CD4-positive, alpha-beta T cell (primary cell): Measurements from ENCODE around the gene MAPK14. TPM values are rescaled to one million over a fixed set of nuclear protein-coding genes. Genes with fewer than 3 reads are reported as not detected.

ENCODE experiments used
- ATAC-seq: fragments of 200-7000 bp; cut with Tn5 transposase; one replicate; pipeline ENCODE4 v1.10.0; 2022; ENCODE audit warnings: mild to moderate bottlenecking; ENCODE audit not compliant: poor library complexity
- CTCF ChIA-PET: fragments of 350-600 bp; sonication (Branson Sonifier 250); formaldehyde crosslinking; loops from one replicate; lab custom pipeline; 2021; ENCODE audit warnings: antibody characterized with exemption, inconsistent platforms; lab: Charles Lee
- POLR2A ChIA-PET: fragments of 350-600 bp; sonication (Branson Sonifier 250); formaldehyde crosslinking; loops from one replicate; lab custom pipeline; 2021; ENCODE audit warnings: antibody characterized with exemption, inconsistent platforms; lab: Charles Lee
- DNase-seq, 14 experiments: peaks; one replicate each; pipeline ENCODE4 v3.0.0-alpha.2; 2013 to 2020; ENCODE audit warnings: mixed read lengths in 2 of 14
- H3K27ac ChIP-seq, 2 donors: one replicate each; pipeline versions ENCODE4 v1.5.1 to v1.7.0; 2013; ENCODE audit warnings: low read length in 2 of 2, low read depth in 1 of 2, mild to moderate bottlenecking in 1 of 2
- H3K27me3 ChIP-seq, 2 experiments: 1 replicate in 1 of 2; 2 replicates in 1 of 2; pipeline versions ENCODE4 v1.6.1 to v1.7.0; 2013; ENCODE audit warnings: low read length in 2 of 2, control low read depth in 1 of 2, mild to moderate bottlenecking in 1 of 2, moderate library complexity in 1 of 2; ENCODE audit not compliant: insufficient read depth in 2 of 2, control insufficient read depth in 1 of 2
- H3K36me3 ChIP-seq: one replicate; pipeline ENCODE4 v1.6.1; 2013; ENCODE audit warnings: low read length, control low read depth; ENCODE audit not compliant: insufficient read depth
- H3K4me1 ChIP-seq: one replicate; pipeline ENCODE4 v1.6.1; 2013; ENCODE audit warnings: low read length, control low read depth; ENCODE audit not compliant: insufficient read depth
- H3K4me3 ChIP-seq: one replicate; pipeline ENCODE4 v1.5.1; 2013; ENCODE audit warnings: mild to moderate bottlenecking, low read length, moderate library complexity
- H3K9me3 ChIP-seq, 2 experiments: 1 replicate in 1 of 2; 2 replicates in 1 of 2; pipeline versions ENCODE4 v1.6.1 to v1.7.0; 2013; ENCODE audit warnings: low read length in 2 of 2, mild to moderate bottlenecking in 2 of 2, control low read depth in 1 of 2, moderate library complexity in 1 of 2; ENCODE audit not compliant: control insufficient read depth in 1 of 2, insufficient read depth in 1 of 2
- H3K27ac Mint-ChIP-seq: one replicate; pipeline ENCODE4 v1.8.0; 2020; ENCODE audit warnings: mixed read lengths
- H3K27me3 Mint-ChIP-seq: one replicate; pipeline ENCODE4 v1.8.0; 2021; ENCODE audit warnings: mixed read lengths
- H3K36me3 Mint-ChIP-seq: one replicate; pipeline ENCODE4 v1.8.0; 2021; ENCODE audit warnings: low read depth, mixed read lengths
- H3K4me1 Mint-ChIP-seq: one replicate; pipeline ENCODE4 v1.8.0; 2021; ENCODE audit warnings: low read depth, mixed read lengths
- H3K4me3 Mint-ChIP-seq: one replicate; pipeline ENCODE4 v1.8.0; 2020; ENCODE audit warnings: mild to moderate bottlenecking, mixed read lengths
- H3K9me3 Mint-ChIP-seq: one replicate; pipeline ENCODE4 v1.8.0; 2020; ENCODE audit warnings: mixed read lengths
- CTCF ChIP-seq: fragments of 200-600 bp; IDR thresholded peaks from one replicate; pipeline ENCODE4 v1.8.0; 2022; ENCODE audit warnings: antibody characterized with exemption, mild to moderate bottlenecking
- intact Hi-C, 2 experiments: fragments of 100-400 bp; cut with DNase I in 1 of 2; cut with micrococcal nuclease in 1 of 2; formaldehyde crosslinking; loops; one replicate each; pipeline versions ENCODE4 v1.15.1 to v1.9.0; 2023 to 2025; cut with DNase I, micrococcal nuclease
- total RNA-seq, 174 experiments: library from RNA in 2 of 174; stranded (reverse) in 2 of 174; gene quantifications; one replicate each; pipeline ENCODE4 v1.2.3 and lab custom pipeline; 2021 to 2026

MAPK14 gene
- total RNA-seq, 2 experiments from 2014 or later = 42.6 to 42.8 TPM

- Mint-ChIP-seq H3K9me3 (no peaks in the 10 kb centered on the region), H3K4me1 (peaks cover 20% of the 10 kb centered on the region), H3K4me3 (no peak overlapping the region), H3K27ac (peak overlapping the region; percentile 40), H3K27me3 (no peaks in the 10 kb centered on the region), H3K36me3 (peaks cover 77% of the 10 kb centered on the region)
- intact Hi-C loops = loop anchor here (1.0 to 2.0 kb wide), 2 partner anchors 19 to 285 kb away; no protein-coding TSS in a partner anchor
- DNase-seq (peak in 7 of 14 experiments; percentile 5 to 48 (median 24)), ATAC-seq (peak; percentile 65)
- no peak overlapping the region for H3K4me3 ChIP-seq
- CTCF ChIA-PET = no interaction called here
- POLR2A ChIA-PET = no interaction called here
- no peaks in the 10 kb centered on the region for H3K4me1 ChIP-seq
- H3K9me3 ChIP-seq = no peaks in the 10 kb centered on the region
- no peak overlapping the region for H3K27ac ChIP-seq
- peaks cover 50% of the 10 kb centered on the region for H3K36me3 ChIP-seq
- TF ChIP-seq CTCF = peak; percentile 39
- H3K27me3 ChIP-seq = no peaks in the 10 kb centered on the region
Measured at GRCh38 chr6:36075656-36076055, 48.0 kb downstream of the MAPK14 start.

- H3K36me3 ChIP-seq = peaks cover 57% of the 10 kb centered on the region
- Mint-ChIP-seq H3K4me3 (no peak overlapping the region), H3K9me3 (no peaks in the 10 kb centered on the region), H3K27me3 (no peaks in the 10 kb centered on the region), H3K27ac (no peak overlapping the region), H3K36me3 (peaks cover 83% of the 10 kb centered on the region), H3K4me1 (peaks cover 20% of the 10 kb centered on the region)
- no peaks in the 10 kb centered on the region for H3K4me1 ChIP-seq
- H3K9me3 ChIP-seq = no peaks in the 10 kb centered on the region
- H3K27me3 ChIP-seq = no peaks in the 10 kb centered on the region
- no peak overlapping the region for H3K4me3 ChIP-seq
- TF ChIP-seq CTCF = no peak
- ATAC-seq (no peak), DNase-seq (no peak)
- H3K27ac ChIP-seq = no peak overlapping the region
- ChIA-PET POLR2A (interaction anchor here (1.0 to 1.1 kb wide), 2 partner anchors 48 to 55 kb away, joined by 3 to 4 read pairs; no protein-coding TSS in a partner anchor), CTCF (interaction anchor here (1.7 kb wide), 1 partner anchor 49 kb away, joined by 5 read pairs; the partner anchor contains the start of gene MAPK14)
- intact Hi-C loops = loop anchor here in 1 of 2 experiments (2.0 kb wide), 1 partner anchor 18 kb away; no protein-coding TSS in a partner anchor
Measured at GRCh38 chr6:36076178-36077063, 48.8 kb downstream of the MAPK14 start.

- Mint-ChIP-seq H3K36me3 (peaks cover 88% of the 10 kb centered on the region), H3K27me3 (no peaks in the 10 kb centered on the region), H3K9me3 (no peaks in the 10 kb centered on the region), H3K4me3 (no peak overlapping the region), H3K4me1 (peaks cover 14% of the 10 kb centered on the region), H3K27ac (no peak overlapping the region)
- Histone ChIP-seq H3K36me3 (peaks cover 71% of the 10 kb centered on the region), H3K27me3 (no peaks in the 10 kb centered on the region), H3K9me3 (no peaks in the 10 kb centered on the region), H3K4me1 (no peaks in the 10 kb centered on the region), H3K4me3 (no peak overlapping the region), H3K27ac (no peak overlapping the region)
- ChIA-PET POLR2A (interaction anchor here (1.3 kb wide), 1 partner anchor 14 kb away, joined by 3 read pairs; no protein-coding TSS in a partner anchor), CTCF (interaction anchor here (0.8 to 1.0 kb wide), 2 partner anchors 17 to 19 kb away, joined by 3 to 4 read pairs; no protein-coding TSS in a partner anchor)
- no peak for TF ChIP-seq CTCF
- no peak for DNase-seq
- no peak for ATAC-seq
- intact Hi-C loops = no loop called here
Measured at GRCh38 chr6:36078159-36078558, 50.6 kb downstream of the MAPK14 start.
